Naive thymus-derived CD8-positive, alpha-beta T cell (primary cell): Measurements from ENCODE around the gene TMEM222. TPM values are rescaled to one million over a fixed set of nuclear protein-coding genes. Genes with fewer than 3 reads are reported as not detected.
"Not testable (repeated sequence)": the region's sequence is repeated elsewhere in the genome, so short reads cannot be mapped to it uniquely, and the experiment has no call there.

Experiments used
- ATAC-seq, 2 donors: fragments of 150-1000 bp; cut with Tn5 transposase in 1 of 2; sonication (Bioruptor Pico), chemical (Tn5 transposase) in 1 of 2; 1 replicate in 1 of 2; 2 replicates in 1 of 2; pipeline ENCODE4 v1.10.0; 2021; ENCODE audit warnings: mild to moderate bottlenecking in 2 of 2, moderate library complexity in 2 of 2
- POLR2A ChIA-PET: fragments of 350-600 bp; sonication (Branson Sonifier 250); formaldehyde crosslinking; loops from one replicate; lab custom pipeline; 2021; ENCODE audit warnings: antibody characterized with exemption; lab: Charles Lee
- DNase-seq, 10 donors: peaks; one replicate each; pipeline versions ENCODE4 v3.0.0 to v3.0.0-alpha.2; 2020 to 2022
- H3K27ac Mint-ChIP-seq, 10 donors: one replicate each; pipeline ENCODE4 v1.8.0; 2020 to 2022; ENCODE audit warnings: mild to moderate bottlenecking in 10 of 10, mixed read lengths in 10 of 10, moderate library complexity in 4 of 10, inconsistent platforms in 1 of 10
- H3K27me3 Mint-ChIP-seq, 5 donors: one replicate each; pipeline ENCODE4 v1.8.0; 2021 to 2022; ENCODE audit warnings: mixed read lengths in 5 of 5
- H3K36me3 Mint-ChIP-seq, 3 donors: one replicate each; pipeline ENCODE4 v1.8.0; 2020 to 2022; ENCODE audit warnings: mixed read lengths in 3 of 3, mild to moderate bottlenecking in 2 of 3, inconsistent platforms in 1 of 3
- H3K4me1 Mint-ChIP-seq, 4 donors: one replicate each; pipeline ENCODE4 v1.8.0; 2021 to 2022; ENCODE audit warnings: mixed read lengths in 4 of 4
- H3K4me3 Mint-ChIP-seq, 10 donors: one replicate each; pipeline ENCODE4 v1.8.0; 2020 to 2022; ENCODE audit warnings: mild to moderate bottlenecking in 10 of 10, mixed read lengths in 10 of 10, moderate library complexity in 6 of 10, inconsistent platforms in 1 of 10
- H3K9me3 Mint-ChIP-seq, 9 donors: one replicate each; pipeline ENCODE4 v1.8.0; 2020 to 2022; ENCODE audit warnings: mixed read lengths in 9 of 9, mild to moderate bottlenecking in 3 of 9, inconsistent platforms in 1 of 9, moderate library complexity in 1 of 9
- polyA plus RNA-seq, 3 donors: library from polyadenylated mRNA; unstranded; fragments of 300-500 nt; fragmentation: Illumina TruSeq; gene quantifications; one replicate each; pipeline ENCODE4 v1.2.3, GENCODE V29; 2021
- total RNA-seq, 8 experiments: library from RNA in 2 of 8; stranded (reverse) in 2 of 8; gene quantifications; one replicate each; pipeline ENCODE4 v1.2.3 and lab custom pipeline; 2021 to 2026

TMEM222 gene, protein sequence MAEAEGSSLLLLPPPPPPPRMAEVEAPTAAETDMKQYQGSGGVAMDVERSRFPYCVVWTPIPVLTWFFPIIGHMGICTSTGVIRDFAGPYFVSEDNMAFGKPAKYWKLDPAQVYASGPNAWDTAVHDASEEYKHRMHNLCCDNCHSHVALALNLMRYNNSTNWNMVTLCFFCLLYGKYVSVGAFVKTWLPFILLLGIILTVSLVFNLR
- total RNA-seq, result 10 to 100 TPM; 42.5 to 44.0 TPM
- polyA plus RNA-seq, result 10 to 100 TPM; 54.1 to 57.1 (median 56.9) TPM
- total RNA-seq (lab: John Stamatoyannopoulos, UW), result 19.2 to 48.7 (median 37.2) reads per million in 6 experiments

DNA sequence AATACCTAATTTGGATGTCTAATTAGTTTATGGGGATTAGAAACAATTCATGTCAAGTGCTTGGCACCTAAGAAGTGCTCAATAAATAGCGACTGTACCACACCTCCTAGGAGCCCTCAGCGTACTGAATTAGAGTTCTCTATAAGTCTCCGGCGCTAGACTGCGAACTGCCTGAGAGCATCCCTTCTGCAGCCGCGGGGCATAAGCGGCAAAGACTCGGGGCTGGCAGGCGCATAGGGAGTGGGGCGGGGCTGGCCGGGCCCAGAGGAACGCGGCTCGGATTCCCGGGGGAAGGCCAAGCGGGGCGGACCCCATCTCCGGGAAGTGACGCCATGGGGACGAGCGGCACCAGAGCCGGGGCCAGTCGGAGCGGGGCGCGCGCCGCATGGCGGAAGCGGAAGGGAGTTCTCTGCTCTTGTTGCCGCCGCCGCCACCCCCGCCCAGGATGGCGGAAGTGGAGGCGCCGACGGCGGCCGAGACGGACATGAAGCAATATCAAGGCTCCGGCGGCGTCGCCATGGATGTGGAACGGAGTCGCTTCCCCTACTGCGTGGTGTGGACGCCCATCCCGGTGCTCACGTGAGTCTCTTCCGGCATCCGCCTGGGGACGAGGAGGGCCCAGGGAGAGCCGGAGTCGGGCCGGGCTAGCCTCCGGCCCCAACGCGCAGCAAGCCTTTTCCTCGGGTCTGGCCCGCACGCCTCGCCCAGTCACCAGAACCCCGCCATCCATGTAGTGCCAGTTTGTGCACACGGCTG, at the start of gene TMEM222:
Gene TMEM222 (plus strand): TSS at position 351 of the 756 bp plus-strand sequence. CDS start 35 bp downstream, at position 386.
- Mint-ChIP-seq H3K4me1 (peaks cover 18 to 54% (median 48%) of the 10 kb centered on the region in 4 donors), H3K9me3 (no peaks in the 10 kb centered on the region), H3K27me3 (peaks cover 0 to 8% (median 0%) of the 10 kb centered on the region in 5 donors), H3K4me3 (peak within 1 kb of the TSS; percentile 93 to 99 (median 95)), H3K27ac (peak within 1 kb of the TSS; percentile 93 to 97 (median 96)), H3K36me3 (peaks cover 0 to 34% (median 5%) of the 10 kb centered on the region in 3 donors)
- DNase-seq (peak; percentile 95 to 98 (median 96)), ATAC-seq (peak; percentile 96)
- POLR2A ChIA-PET, result interaction anchor here (0.7 to 1.9 kb wide), 9 partner anchors 14 to 1447 kb away, joined by 3 to 9 read pairs (median 5); partner anchors contain the start of gene SYTL1

DNA sequence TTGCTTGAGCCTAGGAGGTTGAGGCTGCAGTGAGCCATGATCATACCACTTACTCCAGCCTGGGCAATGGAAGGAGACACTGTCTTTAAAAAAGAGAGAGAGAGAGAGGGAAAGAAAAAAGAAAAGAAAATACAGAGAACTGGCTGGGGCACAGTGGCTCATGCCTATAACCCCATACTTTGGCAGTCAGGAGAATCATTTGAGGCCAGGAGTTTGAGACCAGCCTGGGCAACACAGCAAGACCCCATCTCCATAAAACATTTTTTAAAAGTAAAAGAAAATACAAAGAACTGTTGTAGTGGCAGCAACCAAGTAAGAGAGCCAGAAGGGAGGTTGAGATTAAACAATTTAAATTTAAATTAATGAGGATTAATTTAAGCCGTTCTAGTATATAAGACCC, 47.8 kb upstream of the TMEM222 start:
- Mint-ChIP-seq H3K27ac (peak overlapping the region in 3 of 10 donors; percentile 6 to 35 (median 12)), H3K4me3 (no peak overlapping the region), H3K9me3 (peaks cover 0 to 6% (median 2%) of the 10 kb centered on the region in 9 donors), H3K27me3 (no peaks in the 10 kb centered on the region), H3K36me3 (peaks cover 21 to 56% (median 28%) of the 10 kb centered on the region in 3 donors), H3K4me1 (peaks cover 0 to 18% (median under 1%) of the 10 kb centered on the region in 4 donors)
- DNase-seq, result no peak
- no peak for ATAC-seq
- POLR2A ChIA-PET, result no interaction called here

DNA sequence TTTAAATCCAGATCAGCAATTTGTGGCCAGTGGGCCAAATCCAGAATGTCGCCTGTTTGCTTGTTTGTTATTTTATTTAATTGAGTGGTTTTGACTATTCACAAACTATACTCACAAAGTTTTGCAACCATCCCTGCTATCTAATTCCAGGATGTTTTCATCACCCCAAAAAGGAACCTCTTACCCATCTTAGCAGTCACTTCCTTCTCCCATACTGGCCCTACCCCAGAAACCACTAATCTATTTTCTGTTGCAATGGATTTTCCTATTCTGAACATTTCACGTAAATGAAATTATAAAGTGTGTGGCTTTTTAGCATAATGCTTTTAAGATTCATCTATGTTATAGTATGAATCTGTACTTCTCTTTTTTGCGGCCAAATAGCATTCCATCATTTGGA, 46.3 kb upstream of the TMEM222 start:
- Mint-ChIP-seq H3K4me1 (peaks cover 0 to 19% (median 0%) of the 10 kb centered on the region in 4 donors), H3K36me3 (peaks cover 19 to 45% (median 26%) of the 10 kb centered on the region in 3 donors), H3K9me3 (peaks cover 0 to 6% (median 2%) of the 10 kb centered on the region in 9 donors), H3K4me3 (no peak overlapping the region), H3K27ac (peak overlapping the region in 2 of 10 donors; percentile 8 to 21), H3K27me3 (no peaks in the 10 kb centered on the region)
- no peak for DNase-seq
- POLR2A ChIA-PET, result no interaction called here
- no peak for ATAC-seq

DNA sequence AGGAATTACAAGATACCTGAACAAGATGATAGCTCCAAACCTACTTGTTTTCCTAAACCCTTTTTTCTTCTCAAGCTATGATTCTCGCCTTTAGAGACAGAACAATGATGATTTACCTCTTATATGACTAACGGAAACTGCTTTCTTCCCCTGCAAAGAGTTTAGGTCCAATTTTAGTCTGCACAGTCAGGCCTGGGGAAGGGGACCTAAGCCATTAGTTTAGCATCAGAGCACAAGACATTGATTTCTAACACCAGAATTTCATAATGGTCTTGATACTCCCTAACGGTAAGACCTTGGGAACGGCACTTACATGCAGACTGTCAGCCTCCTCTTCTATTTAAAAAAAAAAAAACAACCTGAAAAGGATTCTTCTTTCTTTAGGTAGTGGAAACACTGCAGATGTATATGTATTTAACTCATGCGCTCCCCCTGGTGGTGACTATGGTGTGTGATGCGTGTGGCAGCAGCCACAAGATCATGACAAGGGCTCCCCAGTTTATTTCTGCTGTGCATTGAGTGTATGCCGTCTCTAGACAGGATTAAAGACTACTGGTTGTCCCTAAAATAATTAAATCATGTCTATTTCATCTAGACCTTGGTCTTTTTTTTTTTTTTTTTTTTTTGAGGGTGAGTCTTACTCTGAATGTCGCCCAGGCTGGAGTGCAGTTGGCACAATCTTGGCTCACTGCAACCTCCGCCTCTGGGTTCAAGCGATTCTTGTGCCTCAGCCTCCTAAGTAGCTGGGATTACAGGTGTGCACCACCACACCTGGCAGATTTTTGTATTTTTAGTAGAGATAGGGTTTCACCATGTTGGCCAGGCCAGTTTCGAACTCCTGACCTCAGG, 37.3 kb upstream of the TMEM222 start:
- Mint-ChIP-seq H3K27ac (peak overlapping the region in 6 of 10 donors; percentile 3 to 72 (median 28)), H3K4me3 (no peak overlapping the region), H3K27me3 (no peaks in the 10 kb centered on the region), H3K4me1 (peaks cover 3 to 7% (median 5%) of the 10 kb centered on the region in 4 donors), H3K36me3 (peaks cover 4 to 53% (median 5%) of the 10 kb centered on the region in 3 donors), H3K9me3 (no peaks in the 10 kb centered on the region)
- peak; percentile 94 to 99 for ATAC-seq
- POLR2A ChIA-PET, result interaction anchor here (3.4 kb wide), 1 partner anchor 172 kb away, joined by 14 read pairs; no protein-coding TSS in a partner anchor
- DNase-seq, result peak; percentile 69 to 94 (median 84)

DNA sequence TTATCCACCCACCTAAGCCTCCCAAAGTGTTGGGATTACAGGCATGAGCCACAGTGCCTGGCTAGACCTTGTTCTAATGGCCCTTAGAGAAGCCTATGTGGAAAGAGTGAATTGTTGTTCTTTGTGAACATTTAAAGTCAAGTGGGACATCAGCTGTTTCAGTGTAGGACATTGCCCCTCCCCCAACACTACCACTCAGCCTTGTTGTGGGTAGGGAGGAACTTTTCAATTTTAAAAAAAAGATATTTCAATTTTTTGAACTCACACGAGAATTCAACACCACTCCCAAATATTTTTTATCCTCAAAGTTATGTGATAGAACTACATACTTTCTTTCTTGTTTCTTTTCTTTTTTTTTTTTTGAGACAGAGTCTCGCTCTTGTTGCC, 36.7 kb upstream of the TMEM222 start:
- Mint-ChIP-seq H3K36me3 (peaks cover 5 to 58% (median 6%) of the 10 kb centered on the region in 3 donors), H3K4me3 (no peak overlapping the region), H3K27ac (no peak overlapping the region), H3K4me1 (peaks cover 3 to 5% (median 5%) of the 10 kb centered on the region in 4 donors), H3K9me3 (no peaks in the 10 kb centered on the region), H3K27me3 (no peaks in the 10 kb centered on the region)
- ATAC-seq (no peak), DNase-seq (no peak)
- POLR2A ChIA-PET, result interaction anchor here (0.7 to 3.4 kb wide), 3 partner anchors 17 to 172 kb away, joined by 3 to 14 read pairs (median 3); no protein-coding TSS in a partner anchor

DNA sequence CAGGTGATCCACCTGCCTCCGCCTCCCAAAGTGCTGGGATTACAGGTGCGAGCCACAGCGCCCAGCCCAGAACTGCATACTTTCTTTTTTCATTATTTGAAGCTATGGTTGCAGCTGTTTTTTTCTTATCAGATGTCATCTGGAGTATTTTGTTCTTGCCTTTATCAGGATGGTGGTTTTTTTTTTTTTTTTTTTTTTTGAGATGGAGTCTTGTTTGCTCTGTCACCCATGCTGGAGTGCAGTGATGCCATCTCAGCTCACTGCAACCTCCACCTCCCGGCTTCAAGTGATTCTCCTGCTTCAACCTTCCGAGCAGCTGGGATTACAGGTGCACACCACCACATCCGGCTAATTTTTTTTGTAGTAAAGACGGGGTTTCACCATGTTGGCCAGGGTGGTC, 36.1 kb upstream of the TMEM222 start:
- POLR2A ChIA-PET, result interaction anchor here (0.7 to 3.4 kb wide), 3 partner anchors 17 to 173 kb away, joined by 3 to 14 read pairs (median 3); no protein-coding TSS in a partner anchor
- not testable (repeated sequence) for H3K4me3 Mint-ChIP-seq, H3K4me1 Mint-ChIP-seq, H3K9me3 Mint-ChIP-seq, ATAC-seq, DNase-seq, H3K27me3 Mint-ChIP-seq
- H3K36me3 Mint-ChIP-seq, result peaks cover 5 to 64% (median 6%) of the 10 kb centered on the region in 3 donors
- H3K27ac Mint-ChIP-seq, result peak overlapping the region in 1 of 10 donors; percentile 14

DNA sequence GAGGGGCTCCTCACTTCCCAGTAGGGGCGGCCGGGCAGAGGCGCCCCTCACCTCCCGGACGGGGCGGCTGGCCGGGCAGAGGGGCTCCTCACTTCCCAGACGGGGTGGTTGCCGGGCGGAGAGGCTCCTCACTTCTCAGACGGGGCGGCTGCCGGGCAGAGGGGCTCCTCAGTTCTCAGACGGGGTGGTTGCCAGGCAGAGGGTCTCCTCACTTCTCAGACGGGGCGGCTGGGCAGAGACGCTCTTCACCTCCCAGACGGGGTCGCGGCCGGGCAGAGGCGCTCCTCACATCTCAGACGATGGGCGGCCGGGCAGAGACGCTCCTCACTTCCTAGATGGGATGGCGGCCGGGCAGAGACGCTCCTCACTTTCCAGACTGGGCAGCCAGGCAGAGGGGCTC, 32.8 kb upstream of the TMEM222 start:
- DNase-seq, ATAC-seq, POLR2A ChIA-PET, H3K27me3 Mint-ChIP-seq, H3K9me3 Mint-ChIP-seq, H3K4me1 Mint-ChIP-seq, H3K4me3 Mint-ChIP-seq, H3K27ac Mint-ChIP-seq: not testable (repeated sequence)
- H3K36me3 Mint-ChIP-seq, result peaks cover 5 to 67% (median 11%) of the 10 kb centered on the region in 3 donors

DNA sequence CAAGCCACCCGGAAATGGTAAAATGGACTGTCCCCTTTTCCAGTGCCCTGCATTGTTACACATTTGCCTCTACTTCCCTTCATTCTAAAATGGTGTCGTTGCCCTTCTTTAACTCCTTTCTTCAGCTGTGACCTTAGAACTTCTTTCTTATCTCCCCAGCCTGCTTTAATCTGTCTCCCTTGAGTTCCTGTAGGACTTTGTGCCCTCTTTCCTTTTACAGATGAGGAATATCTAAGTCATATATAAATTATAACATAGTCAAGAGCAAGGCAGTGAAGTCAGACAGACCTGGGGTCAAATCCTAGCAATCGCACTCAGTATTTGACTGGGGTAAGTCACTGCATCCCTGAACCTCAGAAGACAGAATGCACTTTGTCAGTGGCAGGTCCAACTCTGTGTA, 31.4 kb upstream of the TMEM222 start:
- Mint-ChIP-seq H3K27me3 (no peaks in the 10 kb centered on the region), H3K27ac (peak overlapping the region in 1 of 10 donors; percentile 13), H3K4me1 (peaks cover 0 to 5% (median 2%) of the 10 kb centered on the region in 4 donors), H3K9me3 (no peaks in the 10 kb centered on the region), H3K4me3 (no peak overlapping the region), H3K36me3 (peaks cover 5 to 69% (median 11%) of the 10 kb centered on the region in 3 donors)
- POLR2A ChIA-PET, result no interaction called here
- ATAC-seq (no peak), DNase-seq (no peak)

DNA sequence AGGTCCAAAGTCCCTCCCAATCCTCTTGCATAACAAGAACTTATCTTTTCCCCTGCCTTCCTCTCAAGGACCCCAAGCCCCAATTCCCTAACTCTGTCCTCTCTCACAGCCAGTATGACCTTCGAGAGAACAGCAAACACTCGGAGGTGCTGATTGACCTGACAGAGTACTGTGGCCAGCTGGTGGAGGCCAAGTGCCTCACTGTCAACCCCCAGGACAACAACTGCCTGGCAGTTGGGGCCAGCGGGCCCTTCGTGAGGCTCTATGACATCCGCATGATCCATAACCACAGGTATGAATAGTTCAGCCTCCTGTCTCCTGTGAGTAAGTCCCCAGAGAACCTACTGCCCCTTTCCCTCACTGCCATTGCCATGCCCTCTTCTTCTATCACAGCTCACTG, 29.9 kb upstream of the TMEM222 start:
- H3K4me3 Mint-ChIP-seq, result no peak overlapping the region
- H3K9me3 Mint-ChIP-seq, result no peaks in the 10 kb centered on the region
- peak overlapping the region in 2 of 10 donors; percentile 37 to 45 for H3K27ac Mint-ChIP-seq
- no peaks in the 10 kb centered on the region for H3K27me3 Mint-ChIP-seq
- DNase-seq (no peak), ATAC-seq (no peak)
- H3K36me3 Mint-ChIP-seq, result peaks cover 5 to 72% (median 11%) of the 10 kb centered on the region in 3 donors
- H3K4me1 Mint-ChIP-seq, result peaks cover 0 to 8% (median 6%) of the 10 kb centered on the region in 4 donors
- POLR2A ChIA-PET, result interaction anchor here (0.7 to 0.9 kb wide), 4 partner anchors 13 to 137 kb away, joined by 3 to 5 read pairs (median 4); partner anchors contain the start of gene SLC9A1

DNA sequence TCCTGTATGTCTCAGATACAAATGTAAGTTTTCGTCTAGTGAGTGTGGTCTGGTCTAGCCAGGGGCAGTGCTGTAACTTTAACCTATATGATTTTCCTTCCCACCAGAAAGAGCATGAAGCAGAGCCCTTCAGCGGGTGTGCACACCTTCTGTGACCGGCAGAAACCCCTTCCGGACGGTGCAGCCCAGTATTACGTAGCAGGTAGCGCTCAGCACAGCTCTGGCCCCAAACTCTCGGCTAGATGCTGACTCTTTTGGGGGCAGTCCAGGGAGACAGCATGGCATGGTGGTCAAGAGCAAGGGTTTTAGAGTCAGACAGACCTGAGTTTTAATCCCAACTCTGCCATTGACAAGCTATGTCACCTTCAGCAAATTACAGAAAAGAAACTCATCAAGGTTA, 28.0 kb upstream of the TMEM222 start:
- Mint-ChIP-seq H3K9me3 (no peaks in the 10 kb centered on the region), H3K27me3 (no peaks in the 10 kb centered on the region), H3K4me1 (peaks cover 0 to 7% (median 3%) of the 10 kb centered on the region in 4 donors), H3K36me3 (peaks cover 0 to 74% (median 7%) of the 10 kb centered on the region in 3 donors), H3K4me3 (no peak overlapping the region), H3K27ac (peak overlapping the region in 1 of 10 donors; percentile 41)
- no peak for ATAC-seq
- no peak for DNase-seq
- POLR2A ChIA-PET, result interaction anchor here (0.5 to 1.0 kb wide), 2 partner anchors 52 to 133 kb away, joined by 3 to 4 read pairs; no protein-coding TSS in a partner anchor

DNA sequence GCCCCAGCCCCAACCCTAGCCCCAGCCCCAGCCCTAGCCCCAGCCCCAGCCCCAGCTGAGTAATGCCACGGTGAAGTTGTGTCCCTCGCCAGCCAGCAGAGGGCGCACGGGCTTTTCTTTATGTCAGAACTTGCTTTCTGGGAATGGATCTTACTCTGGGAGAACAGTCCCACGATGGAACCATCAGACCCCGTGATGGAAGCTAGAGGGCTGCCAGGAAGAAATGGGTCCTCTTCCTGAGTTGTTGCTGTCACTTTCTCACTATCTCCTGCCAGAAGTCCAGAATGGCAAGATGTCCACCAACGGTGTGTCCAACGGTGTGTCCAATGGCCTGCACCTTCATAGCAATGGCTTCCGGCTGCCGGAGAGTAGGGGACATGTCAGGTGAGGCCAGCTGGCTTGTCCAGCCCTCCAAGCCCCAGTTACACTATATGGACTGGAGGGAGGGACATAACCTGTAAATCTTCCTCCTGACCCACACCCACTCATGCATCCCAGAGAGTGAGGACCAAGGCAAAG, 25.1 kb upstream of the TMEM222 start:
- DNase-seq, result peak; percentile 38 to 82 (median 56)
- Mint-ChIP-seq H3K27me3 (no peaks in the 10 kb centered on the region), H3K27ac (peak overlapping the region in 1 of 10 donors; percentile 18), H3K4me3 (no peak overlapping the region), H3K9me3 (no peaks in the 10 kb centered on the region), H3K36me3 (peaks cover 0 to 73% (median 6%) of the 10 kb centered on the region in 3 donors), H3K4me1 (peaks cover 3 to 13% (median 5%) of the 10 kb centered on the region in 4 donors)
- POLR2A ChIA-PET, result interaction anchor here (0.6 to 7.6 kb wide), 3 partner anchors 100 to 332 kb away, joined by 3 to 65 read pairs (median 5); no protein-coding TSS in a partner anchor
- ATAC-seq, result peak; percentile 59 to 70
